Astrocyte (in vitro differentiated cells and primary cell): Measurements from ENCODE around the gene ZFPM1. TPM values are rescaled to one million over a fixed set of nuclear protein-coding genes. Genes with fewer than 3 reads are reported as not detected.

ENCODE experiments used
- DNase-seq: peaks from one replicate; pipeline ENCODE4 v3.0.0-alpha.2; 2010; ENCODE audit warnings: low read depth
- FAIRE-seq: peaks from 2 replicates; lab custom pipeline; 2011; peaks lifted over from hg19 to GRCh38; lab: Jason Lieb, UNC
- H2AFZ ChIP-seq: 2 replicates; pipeline ENCODE4 v1.6.0; 2012; ENCODE audit warnings: low read depth, low read length, inconsistent platforms
- H3K27ac ChIP-seq: 2 replicates; pipeline ENCODE4 v1.5.1; 2011; ENCODE audit warnings: low read depth, low read length, inconsistent platforms
- H3K27me3 ChIP-seq: 2 replicates; pipeline ENCODE4 v1.6.0; 2011; ENCODE audit warnings: low read length, inconsistent platforms; ENCODE audit not compliant: insufficient read depth
- H3K36me3 ChIP-seq: 2 replicates; pipeline ENCODE4 v1.5.1; 2011; ENCODE audit warnings: low read length, inconsistent platforms; ENCODE audit not compliant: insufficient read depth
- H3K4me1 ChIP-seq: 2 replicates; pipeline ENCODE4 v1.5.1; 2011; ENCODE audit warnings: low read length, inconsistent platforms; ENCODE audit not compliant: insufficient read depth
- H3K4me2 ChIP-seq: 2 replicates; pipeline ENCODE4 v1.6.0; 2012; ENCODE audit warnings: low read length, inconsistent platforms
- H3K4me3 ChIP-seq: 2 replicates; pipeline ENCODE4 v1.5.1; 2011; ENCODE audit warnings: low read depth, mild to moderate bottlenecking, low read length, inconsistent platforms; ENCODE audit not compliant: insufficient read depth
- H3K79me2 ChIP-seq: 2 replicates; pipeline ENCODE4 v1.6.0; 2012; ENCODE audit warnings: mild to moderate bottlenecking, low read length, inconsistent platforms; ENCODE audit not compliant: insufficient read depth
- H3K9ac ChIP-seq: 2 replicates; pipeline ENCODE4 v1.6.0; 2012; ENCODE audit warnings: mild to moderate bottlenecking, low read length, inconsistent platforms
- H3K9me3 ChIP-seq: 2 replicates; pipeline ENCODE4 v1.5.1; 2012; ENCODE audit warnings: low read depth, mild to moderate bottlenecking, low read length, inconsistent platforms; ENCODE audit not compliant: insufficient read depth
- H4K20me1 ChIP-seq: 2 replicates; pipeline ENCODE4 v1.6.0; 2012; ENCODE audit warnings: low read length, inconsistent platforms; ENCODE audit not compliant: insufficient read depth
- H3K27ac Mint-ChIP-seq: one replicate; pipeline ENCODE4 v1.8.0; 2021; ENCODE audit warnings: mild to moderate bottlenecking, mixed read lengths; ENCODE audit not compliant: unreplicated experiment
- H3K27me3 Mint-ChIP-seq: one replicate; pipeline ENCODE4 v1.8.0; 2021; ENCODE audit warnings: low read depth, mixed read lengths; ENCODE audit not compliant: unreplicated experiment
- H3K36me3 Mint-ChIP-seq: one replicate; pipeline ENCODE4 v1.8.0; 2021; ENCODE audit warnings: low read depth, mixed read lengths; ENCODE audit not compliant: unreplicated experiment
- H3K4me1 Mint-ChIP-seq: one replicate; pipeline ENCODE4 v1.8.0; 2021; ENCODE audit warnings: low read depth, mixed read lengths; ENCODE audit not compliant: unreplicated experiment
- H3K4me3 Mint-ChIP-seq: one replicate; pipeline ENCODE4 v1.8.0; 2021; ENCODE audit warnings: mild to moderate bottlenecking, moderate library complexity, mixed read lengths; ENCODE audit not compliant: unreplicated experiment
- H3K9me3 Mint-ChIP-seq: one replicate; pipeline ENCODE4 v1.8.0; 2021; ENCODE audit warnings: mild to moderate bottlenecking, mixed read lengths; ENCODE audit not compliant: unreplicated experiment
- EZH2 ChIP-seq: IDR thresholded peaks from 2 replicates; pipeline ENCODE4 v1.6.1; 2012; ENCODE audit warnings: mild to moderate bottlenecking, low read length, inconsistent platforms; ENCODE audit not compliant: insufficient read depth
- total RNA-seq: library from RNA; stranded (reverse); gene quantifications from 2 replicates; pipeline ENCODE4 v1.2.1, GENCODE V29; 2021
- TF ChIP-seq, protein P1 (sequence below): IDR thresholded peaks from 2 replicates; pipeline ENCODE4 v1.5.1; 2011; ENCODE audit warnings: low read depth, mild to moderate bottlenecking, inconsistent platforms, low read length, moderate library complexity; ENCODE audit not compliant: insufficient read depth

ZFPM1 gene
- total RNA-seq, 1 donor from 2014 or later, result 8.6 TPM

DNA sequence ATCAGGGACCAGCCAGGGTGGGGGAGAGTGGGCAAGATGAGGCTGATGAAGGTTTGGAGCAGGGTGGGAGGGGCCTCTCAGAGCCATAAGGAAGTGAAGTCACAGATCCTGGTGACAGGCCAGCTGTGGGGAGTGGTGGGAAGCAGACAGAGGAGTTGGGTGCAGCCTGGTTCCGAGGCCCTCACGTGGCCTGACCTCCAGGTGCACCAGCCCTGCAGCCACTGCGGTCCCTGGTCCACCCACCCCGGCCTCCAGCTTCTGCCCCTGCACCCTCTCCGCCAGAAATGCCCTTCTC lies 3.9 kb upstream of the ZFPM1 start:
- Histone ChIP-seq H3K4me1 (peaks cover 14% of the 10 kb centered on the region), H3K27me3 (peaks cover 6% of the 10 kb centered on the region), H2AFZ (no peak overlapping the region), H3K36me3 (no peaks in the 10 kb centered on the region), H3K4me3 (no peak overlapping the region), H3K9ac (no peak overlapping the region), H3K27ac (no peak overlapping the region), H3K9me3 (no peaks in the 10 kb centered on the region), H4K20me1 (peaks cover 4% of the 10 kb centered on the region), H3K79me2 (no peaks in the 10 kb centered on the region), H3K4me2 (no peak overlapping the region)
- Mint-ChIP-seq H3K4me1 (no peaks in the 10 kb centered on the region), H3K36me3 (peaks cover 3% of the 10 kb centered on the region), H3K4me3 (no peak overlapping the region), H3K27me3 (peaks cover 23% of the 10 kb centered on the region), H3K9me3 (no peaks in the 10 kb centered on the region), H3K27ac (no peak overlapping the region)
- DNase-seq (no peak), FAIRE-seq (no peak)
- TF ChIP-seq, protein P1, sequence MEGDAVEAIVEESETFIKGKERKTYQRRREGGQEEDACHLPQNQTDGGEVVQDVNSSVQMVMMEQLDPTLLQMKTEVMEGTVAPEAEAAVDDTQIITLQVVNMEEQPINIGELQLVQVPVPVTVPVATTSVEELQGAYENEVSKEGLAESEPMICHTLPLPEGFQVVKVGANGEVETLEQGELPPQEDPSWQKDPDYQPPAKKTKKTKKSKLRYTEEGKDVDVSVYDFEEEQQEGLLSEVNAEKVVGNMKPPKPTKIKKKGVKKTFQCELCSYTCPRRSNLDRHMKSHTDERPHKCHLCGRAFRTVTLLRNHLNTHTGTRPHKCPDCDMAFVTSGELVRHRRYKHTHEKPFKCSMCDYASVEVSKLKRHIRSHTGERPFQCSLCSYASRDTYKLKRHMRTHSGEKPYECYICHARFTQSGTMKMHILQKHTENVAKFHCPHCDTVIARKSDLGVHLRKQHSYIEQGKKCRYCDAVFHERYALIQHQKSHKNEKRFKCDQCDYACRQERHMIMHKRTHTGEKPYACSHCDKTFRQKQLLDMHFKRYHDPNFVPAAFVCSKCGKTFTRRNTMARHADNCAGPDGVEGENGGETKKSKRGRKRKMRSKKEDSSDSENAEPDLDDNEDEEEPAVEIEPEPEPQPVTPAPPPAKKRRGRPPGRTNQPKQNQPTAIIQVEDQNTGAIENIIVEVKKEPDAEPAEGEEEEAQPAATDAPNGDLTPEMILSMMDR, result no peak
- no peak for TF ChIP-seq EZH2

DNA sequence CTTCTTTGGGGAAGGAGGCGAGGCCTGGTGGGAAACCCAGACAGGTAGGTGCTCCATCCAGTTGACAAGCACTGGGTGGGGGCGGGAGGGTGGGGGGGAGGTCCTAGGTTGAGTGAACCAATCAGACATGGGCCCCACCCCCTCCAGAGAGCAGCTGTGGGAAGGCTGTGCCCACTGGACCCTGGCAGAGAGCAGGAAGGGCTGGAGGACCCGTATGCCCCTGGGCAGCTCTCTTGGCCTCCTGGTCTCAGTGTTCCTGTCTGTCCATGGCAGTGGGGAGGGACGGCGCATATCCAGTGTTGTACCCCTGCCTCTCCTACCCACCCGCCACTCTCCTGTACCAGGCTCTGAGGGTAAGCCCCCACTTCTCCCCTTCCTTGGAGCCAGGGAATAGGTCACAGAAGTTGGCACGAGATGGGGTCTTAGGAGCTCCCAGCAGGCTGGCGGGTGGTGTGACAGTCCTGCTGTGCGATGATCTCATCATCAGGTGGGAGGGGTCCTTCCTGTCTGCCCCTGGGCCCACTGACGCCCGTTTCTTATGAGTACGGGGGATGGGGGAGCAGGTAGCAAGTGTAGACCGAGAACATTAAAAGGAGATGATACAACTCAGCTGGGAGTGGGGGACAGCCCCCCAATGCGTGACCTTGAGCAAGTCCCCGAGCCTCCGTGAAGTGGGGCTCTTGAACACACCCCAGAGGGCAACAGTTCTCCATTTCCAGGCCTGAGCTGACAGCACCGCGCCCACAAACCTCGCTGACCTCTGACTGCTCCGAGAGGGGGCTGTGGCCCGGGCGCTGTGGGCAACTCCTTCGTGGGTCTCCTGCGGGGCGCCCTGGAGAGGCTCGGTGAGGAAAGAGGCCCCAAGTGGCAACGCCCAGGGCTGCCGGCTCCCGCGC lies 1.2 kb upstream of the ZFPM1 start:
- Histone ChIP-seq H3K79me2 (peaks cover 12% of the 10 kb centered on the region), H3K27ac (no peak overlapping the region), H4K20me1 (peaks cover 28% of the 10 kb centered on the region), H3K36me3 (no peaks in the 10 kb centered on the region), H2AFZ (peak overlapping the region; percentile 66), H3K4me1 (peaks cover 33% of the 10 kb centered on the region), H3K4me3 (peak overlapping the region; percentile 50), H3K27me3 (peaks cover 3% of the 10 kb centered on the region), H3K4me2 (peak overlapping the region; percentile 75), H3K9ac (peak overlapping the region; percentile 56), H3K9me3 (no peaks in the 10 kb centered on the region)
- H3K36me3 Mint-ChIP-seq, result no peaks in the 10 kb centered on the region
- FAIRE-seq, result no peak
- DNase-seq, result no peak
- H3K4me3 Mint-ChIP-seq, result peak overlapping the region; percentile 80
- H3K4me1 Mint-ChIP-seq, result peaks cover 4% of the 10 kb centered on the region
- peaks cover 17% of the 10 kb centered on the region for H3K27me3 Mint-ChIP-seq
- TF ChIP-seq EZH2, result no peak
- TF ChIP-seq, protein P1, result no peak
- H3K27ac Mint-ChIP-seq, result no peak overlapping the region
- no peaks in the 10 kb centered on the region for H3K9me3 Mint-ChIP-seq
